Tibial nerve (tissue), 4 donors: ENCODE results near the gene PCBP3. TPM values are rescaled to one million over a fixed set of nuclear protein-coding genes. Genes with fewer than 3 reads are reported as not detected.

Experiments used
- DNase-seq, 2 donors: peaks; one replicate each; pipeline ENCODE4 v3.0.0-alpha.2; 2019; ENCODE audit warnings: low spot score in 2 of 2
- H3K27ac ChIP-seq, 4 donors: fragments of 200-600 bp; sonication (generic) in 3 of 4; one replicate each; pipeline ENCODE4 v1.5.1; 2017 to 2019; ENCODE audit warnings: mild to moderate bottlenecking in 1 of 4
- H3K27me3 ChIP-seq, 2 donors: fragments of 200-600 bp; sonication (generic) in 1 of 2; one replicate each; pipeline versions ENCODE4 v1.5.1 to v1.6.0; 2017 to 2019
- H3K36me3 ChIP-seq, 3 donors: fragments of 200-600 bp; sonication (generic); one replicate each; pipeline ENCODE4 v1.5.1; 2018 to 2019
- H3K4me1 ChIP-seq, 4 donors: fragments of 200-600 bp; sonication (generic) in 3 of 4; one replicate each; pipeline ENCODE4 v1.5.1; 2017 to 2019
- H3K4me3 ChIP-seq, 4 donors: fragments of 200-600 bp; sonication (generic) in 3 of 4; one replicate each; pipeline ENCODE4 v1.5.1; 2017 to 2019; ENCODE audit warnings: mild to moderate bottlenecking in 1 of 4, moderate library complexity in 1 of 4
- H3K9me3 ChIP-seq, 4 donors: fragments of 200-600 bp; sonication (generic) in 3 of 4; one replicate each; pipeline ENCODE4 v1.5.1; 2017 to 2019
- CTCF ChIP-seq, 5 experiments: fragments of 200-600 bp in 3 of 5; fragments of 450-650 bp in 2 of 5; sonication (generic) in 3 of 5; IDR thresholded peaks; one replicate each; pipeline ENCODE4 v1.5.1; 2016 to 2019; ENCODE audit warnings: antibody characterized with exemption in 5 of 5, mild to moderate bottlenecking in 3 of 5, moderate library complexity in 2 of 5
- EP300 ChIP-seq, 2 donors: sonication (generic); formaldehyde crosslinking; IDR thresholded peaks; one replicate each; pipeline ENCODE4 v1.6.1; 2017; ENCODE audit warnings: antibody characterized with exemption in 2 of 2, mild to moderate bottlenecking in 1 of 2
- POLR2A ChIP-seq, 2 donors: fragments of 450-650 bp; IDR thresholded peaks; one replicate each; pipeline ENCODE4 v1.6.1; 2017; ENCODE audit warnings: antibody characterized with exemption in 2 of 2, mild to moderate bottlenecking in 2 of 2, moderate library complexity in 2 of 2
- WGBS, 2 donors: methylation state at CpG; one replicate each; pipeline ENCODE4 v1.1.5; 2018; 5-methylcytosine and 5-hydroxymethylcytosine counted together
- total RNA-seq, 4 donors: library from RNA; depleted of rRNA; stranded (reverse); fragments of >200 nt; gene quantifications; one replicate each; pipeline ENCODE4 v1.1.0, GENCODE V29; 2016

PCBP3 gene
- total RNA-seq, 4 donors from 2014 or later = 4.2 to 13.4 (median 9.6) TPM

GRCh38 chr21:45886610-45887026 lies 243.1 kb downstream of the PCBP3 start:
- Histone ChIP-seq H3K27me3 (no peaks in the 10 kb centered on the region), H3K4me1 (peaks cover 0 to 48% (median 25%) of the 10 kb centered on the region in 4 donors), H3K4me3 (no peak overlapping the region), H3K9me3 (no peaks in the 10 kb centered on the region), H3K36me3 (no peaks in the 10 kb centered on the region), H3K27ac (peak overlapping the region in 3 of 4 donors; percentile 57 to 79 (median 71))
- WGBS, 2 donors = 25 to 54% methylated on average over 3 to 5 of the region's 11 CpGs
- no peak for DNase-seq
- TF ChIP-seq EP300 (IDR thresholded peaks at IDR 0.05) (no peak), CTCF (IDR thresholded peaks at IDR 0.05) (no peak), POLR2A (IDR thresholded peaks at IDR 0.05) (no peak)

GRCh38 chr21:45887120-45887611 lies 243.6 kb downstream of the PCBP3 start:
- Histone ChIP-seq H3K4me3 (no peak overlapping the region), H3K27ac (peak overlapping the region in 3 of 4 donors; percentile 57 to 79 (median 71)), H3K36me3 (no peaks in the 10 kb centered on the region), H3K27me3 (no peaks in the 10 kb centered on the region), H3K9me3 (no peaks in the 10 kb centered on the region), H3K4me1 (peaks cover 0 to 51% (median 25%) of the 10 kb centered on the region in 4 donors)
- WGBS, 2 donors = 40 to 58% methylated on average over 6 of the region's 6 CpGs
- DNase-seq = no peak
- TF ChIP-seq CTCF (IDR thresholded peaks at IDR 0.05) (no peak), EP300 (IDR thresholded peaks at IDR 0.05) (peak in 1 of 2 donors; percentile 77)

GRCh38 chr21:45887788-45888187 lies 244.3 kb downstream of the PCBP3 start:
- Histone ChIP-seq H3K4me1 (peaks cover 0 to 52% (median 25%) of the 10 kb centered on the region in 4 donors), H3K9me3 (no peaks in the 10 kb centered on the region), H3K27me3 (no peaks in the 10 kb centered on the region), H3K27ac (peak overlapping the region in 2 of 4 donors; percentile 71 to 79), H3K4me3 (no peak overlapping the region), H3K36me3 (no peaks in the 10 kb centered on the region)
- TF ChIP-seq POLR2A (IDR thresholded peaks at IDR 0.05) (no peak), CTCF (IDR thresholded peaks at IDR 0.05) (no peak), EP300 (IDR thresholded peaks at IDR 0.05) (no peak)
- 43 to 51% methylated on average over 13 to 16 of the region's 16 CpGs for WGBS, 2 donors
- no peak for DNase-seq

- no peaks in the 10 kb centered on the region for H3K36me3 ChIP-seq
- no peak for DNase-seq
- H3K27ac ChIP-seq = peak overlapping the region in 2 of 4 donors; percentile 3 to 71
- H3K4me1 ChIP-seq = peaks cover 0 to 60% (median 26%) of the 10 kb centered on the region in 4 donors
- H3K27me3 ChIP-seq = no peaks in the 10 kb centered on the region
- TF ChIP-seq POLR2A (IDR thresholded peaks at IDR 0.05) (no peak), EP300 (IDR thresholded peaks at IDR 0.05) (no peak), CTCF (IDR thresholded peaks at IDR 0.05) (no peak)
- WGBS, 2 donors = 75 to 77% methylated on average over 16 to 18 of the region's 18 CpGs
- no peaks in the 10 kb centered on the region for H3K9me3 ChIP-seq
- no peak overlapping the region for H3K4me3 ChIP-seq
Measured at GRCh38 chr21:45888386-45889009, 245.0 kb downstream of the PCBP3 start.

GRCh38 chr21:45889256-45889655 lies 245.7 kb downstream of the PCBP3 start:
- TF ChIP-seq CTCF (IDR thresholded peaks at IDR 0.05) (no peak), POLR2A (IDR thresholded peaks at IDR 0.05) (no peak), EP300 (IDR thresholded peaks at IDR 0.05) (no peak)

More at GRCh38 chr21:45889256-45889655, 245.7 kb downstream of the PCBP3 start:
- H3K4me3 ChIP-seq = no peak overlapping the region
- H3K27me3 ChIP-seq = no peaks in the 10 kb centered on the region
- H3K36me3 ChIP-seq = no peaks in the 10 kb centered on the region
- peak overlapping the region in 1 of 4 donors; percentile 32 for H3K27ac ChIP-seq
- peaks cover 0 to 67% (median 33%) of the 10 kb centered on the region in 4 donors for H3K4me1 ChIP-seq
- DNase-seq = no peak
- 59 to 62% methylated on average over 7 to 10 of the region's 10 CpGs for WGBS, 2 donors
- H3K9me3 ChIP-seq = no peaks in the 10 kb centered on the region
